ENCODE measurements around the gene RAB40A.

RAB40A gene

GRCh38 chrX:103536071-103536470, 16.8 kb upstream of the RAB40A start:
- no peaks in the 10 kb centered on the region for H3K9me3 Mint-ChIP-seq (ENCODE audit: low read depth)
- no peak overlapping the region for H3K27ac Mint-ChIP-seq

GRCh38 chrX:103535206-103535605, 15.9 kb upstream of the RAB40A start:
- no peaks in the 10 kb centered on the region for H3K27me3 Mint-ChIP-seq
- no peak overlapping the region for H3K4me3 Mint-ChIP-seq
- H3K9me3 Mint-ChIP-seq (ENCODE audit: low read depth): no peaks in the 10 kb centered on the region
- peaks cover 2% of the 10 kb centered on the region for H3K4me1 Mint-ChIP-seq (ENCODE audit: low read depth)
- H3K27ac Mint-ChIP-seq: no peak overlapping the region
- H3K36me3 Mint-ChIP-seq: no peaks in the 10 kb centered on the region

More at GRCh38 chrX:103536071-103536470, 16.8 kb upstream of the RAB40A start:
- Mint-ChIP-seq H3K4me3 (no peak overlapping the region), H3K4me1 (ENCODE audit: low read depth) (peaks cover 2% of the 10 kb centered on the region), H3K36me3 (no peaks in the 10 kb centered on the region), H3K27me3 (no peaks in the 10 kb centered on the region)

- H3K9me3 Mint-ChIP-seq (ENCODE audit: low read depth): no peaks in the 10 kb centered on the region
- no peak overlapping the region for H3K27ac Mint-ChIP-seq
- peak overlapping the region; percentile 83 for H3K4me3 Mint-ChIP-seq
- H3K36me3 Mint-ChIP-seq: no peaks in the 10 kb centered on the region
- H3K27me3 Mint-ChIP-seq: no peaks in the 10 kb centered on the region
- peaks cover 2% of the 10 kb centered on the region for H3K4me1 Mint-ChIP-seq (ENCODE audit: low read depth)
These were observed 14.4 kb upstream of the RAB40A start for GRCh38 chrX:103533511-103534216.

GRCh38 chrX:103531002-103531401, 11.7 kb upstream of the RAB40A start:
- Mint-ChIP-seq H3K27ac (no peak overlapping the region), H3K4me1 (ENCODE audit: low read depth) (peaks cover 2% of the 10 kb centered on the region), H3K36me3 (no peaks in the 10 kb centered on the region), H3K27me3 (no peaks in the 10 kb centered on the region), H3K9me3 (ENCODE audit: low read depth) (no peaks in the 10 kb centered on the region), H3K4me3 (no peak overlapping the region)

GRCh38 chrX:103530545-103530944, 11.3 kb upstream of the RAB40A start:
- H3K9me3 Mint-ChIP-seq (ENCODE audit: low read depth): no peaks in the 10 kb centered on the region
- H3K4me3 Mint-ChIP-seq: no peak overlapping the region
- peaks cover 2% of the 10 kb centered on the region for H3K4me1 Mint-ChIP-seq (ENCODE audit: low read depth)
- H3K27me3 Mint-ChIP-seq: no peaks in the 10 kb centered on the region
- H3K36me3 Mint-ChIP-seq: no peaks in the 10 kb centered on the region
- no peak overlapping the region for H3K27ac Mint-ChIP-seq

GRCh38 chrX:103529550-103529949, 10.3 kb upstream of the RAB40A start:
- Mint-ChIP-seq H3K27me3 (no peaks in the 10 kb centered on the region), H3K4me1 (ENCODE audit: low read depth) (peaks cover 2% of the 10 kb centered on the region), H3K9me3 (ENCODE audit: low read depth) (no peaks in the 10 kb centered on the region), H3K4me3 (no peak overlapping the region), H3K27ac (no peak overlapping the region), H3K36me3 (no peaks in the 10 kb centered on the region)

- Mint-ChIP-seq H3K36me3 (no peaks in the 10 kb centered on the region), H3K4me1 (ENCODE audit: low read depth) (no peaks in the 10 kb centered on the region), H3K9me3 (ENCODE audit: low read depth) (no peaks in the 10 kb centered on the region), H3K4me3 (no peak overlapping the region), H3K27me3 (no peaks in the 10 kb centered on the region), H3K27ac (no peak overlapping the region)
These were observed 5.5 kb upstream of the RAB40A start for GRCh38 chrX:103524747-103525146.

- Mint-ChIP-seq H3K36me3 (no peaks in the 10 kb centered on the region), H3K27me3 (no peaks in the 10 kb centered on the region), H3K9me3 (ENCODE audit: low read depth) (no peaks in the 10 kb centered on the region), H3K4me3 (no peak overlapping the region), H3K27ac (no peak overlapping the region), H3K4me1 (ENCODE audit: low read depth) (no peaks in the 10 kb centered on the region)
These were observed 4.3 kb upstream of the RAB40A start for GRCh38 chrX:103523605-103524004.

- Mint-ChIP-seq H3K27ac (no peak overlapping the region), H3K4me1 (ENCODE audit: low read depth) (no peaks in the 10 kb centered on the region), H3K36me3 (no peaks in the 10 kb centered on the region)
These were observed 1.1 kb upstream of the RAB40A start for GRCh38 chrX:103520386-103520785.

GRCh38 chrX:103518571-103518970, 718 bp downstream of the RAB40A start:
- no peaks in the 10 kb centered on the region for H3K27me3 Mint-ChIP-seq
- H3K27ac Mint-ChIP-seq: no peak overlapping the region
- no peak overlapping the region for H3K4me3 Mint-ChIP-seq
- no peaks in the 10 kb centered on the region for H3K4me1 Mint-ChIP-seq (ENCODE audit: low read depth)
- H3K36me3 Mint-ChIP-seq: no peaks in the 10 kb centered on the region
- H3K9me3 Mint-ChIP-seq (ENCODE audit: low read depth): no peaks in the 10 kb centered on the region

More at GRCh38 chrX:103520386-103520785, 1.1 kb upstream of the RAB40A start:
- Mint-ChIP-seq H3K4me3 (no peak overlapping the region), H3K27me3 (no peaks in the 10 kb centered on the region), H3K9me3 (ENCODE audit: low read depth) (no peaks in the 10 kb centered on the region)

GRCh38 chrX:103517246-103517645, 2.0 kb downstream of the RAB40A start:
- no peaks in the 10 kb centered on the region for H3K4me1 Mint-ChIP-seq (ENCODE audit: low read depth)
- no peaks in the 10 kb centered on the region for H3K9me3 Mint-ChIP-seq (ENCODE audit: low read depth)
- no peaks in the 10 kb centered on the region for H3K36me3 Mint-ChIP-seq
- no peak overlapping the region for H3K4me3 Mint-ChIP-seq
- no peaks in the 10 kb centered on the region for H3K27me3 Mint-ChIP-seq
- H3K27ac Mint-ChIP-seq: no peak overlapping the region

- peaks cover 2% of the 10 kb centered on the region for H3K36me3 Mint-ChIP-seq
- H3K27ac Mint-ChIP-seq: no peak overlapping the region
- no peak overlapping the region for H3K4me3 Mint-ChIP-seq
- no peaks in the 10 kb centered on the region for H3K27me3 Mint-ChIP-seq
- no peaks in the 10 kb centered on the region for H3K4me1 Mint-ChIP-seq (ENCODE audit: low read depth)
- H3K9me3 Mint-ChIP-seq (ENCODE audit: low read depth): no peaks in the 10 kb centered on the region
These were observed 5.7 kb downstream of the RAB40A start for GRCh38 chrX:103513476-103514108.

GRCh38 chrX:103513067-103513466, 6.2 kb downstream of the RAB40A start:
- no peaks in the 10 kb centered on the region for H3K4me1 Mint-ChIP-seq (ENCODE audit: low read depth)
- H3K27me3 Mint-ChIP-seq: no peaks in the 10 kb centered on the region
- peaks cover 2% of the 10 kb centered on the region for H3K36me3 Mint-ChIP-seq
- no peaks in the 10 kb centered on the region for H3K9me3 Mint-ChIP-seq (ENCODE audit: low read depth)
- no peak overlapping the region for H3K27ac Mint-ChIP-seq
- H3K4me3 Mint-ChIP-seq: no peak overlapping the region

GRCh38 chrX:103510031-103510430, 9.3 kb downstream of the RAB40A start:
- H3K9me3 Mint-ChIP-seq (ENCODE audit: low read depth): no peaks in the 10 kb centered on the region
- H3K27me3 Mint-ChIP-seq: no peaks in the 10 kb centered on the region
- no peaks in the 10 kb centered on the region for H3K4me1 Mint-ChIP-seq (ENCODE audit: low read depth)
- no peak overlapping the region for H3K4me3 Mint-ChIP-seq
- no peak overlapping the region for H3K27ac Mint-ChIP-seq
- H3K36me3 Mint-ChIP-seq: peaks cover 2% of the 10 kb centered on the region

- H3K36me3 Mint-ChIP-seq: no peaks in the 10 kb centered on the region
- no peak overlapping the region for H3K27ac Mint-ChIP-seq
- H3K4me3 Mint-ChIP-seq: no peak overlapping the region
- H3K4me1 Mint-ChIP-seq (ENCODE audit: low read depth): no peaks in the 10 kb centered on the region
- H3K27me3 Mint-ChIP-seq: no peaks in the 10 kb centered on the region
- no peaks in the 10 kb centered on the region for H3K9me3 Mint-ChIP-seq (ENCODE audit: low read depth)
These were observed 15.5 kb downstream of the RAB40A start for GRCh38 chrX:103503853-103504207.
